HG03196 (cell line): Measurements from ENCODE around the gene ZNF154.
A peak's percentile ranks its signal among the peaks of the same experiment; 100 is the strongest.
"Not testable (repeated sequence)": the region's sequence is repeated elsewhere in the genome, so short reads cannot be mapped to it uniquely, and the experiment has no call there.

Experiments used
- ATAC-seq: cut with Tn5 transposase; IDR thresholded peaks from one replicate; pipeline ENCODE4 v1.9.1; 2021; ENCODE audit not compliant: unreplicated experiment

The ZNF154 gene

DNA sequence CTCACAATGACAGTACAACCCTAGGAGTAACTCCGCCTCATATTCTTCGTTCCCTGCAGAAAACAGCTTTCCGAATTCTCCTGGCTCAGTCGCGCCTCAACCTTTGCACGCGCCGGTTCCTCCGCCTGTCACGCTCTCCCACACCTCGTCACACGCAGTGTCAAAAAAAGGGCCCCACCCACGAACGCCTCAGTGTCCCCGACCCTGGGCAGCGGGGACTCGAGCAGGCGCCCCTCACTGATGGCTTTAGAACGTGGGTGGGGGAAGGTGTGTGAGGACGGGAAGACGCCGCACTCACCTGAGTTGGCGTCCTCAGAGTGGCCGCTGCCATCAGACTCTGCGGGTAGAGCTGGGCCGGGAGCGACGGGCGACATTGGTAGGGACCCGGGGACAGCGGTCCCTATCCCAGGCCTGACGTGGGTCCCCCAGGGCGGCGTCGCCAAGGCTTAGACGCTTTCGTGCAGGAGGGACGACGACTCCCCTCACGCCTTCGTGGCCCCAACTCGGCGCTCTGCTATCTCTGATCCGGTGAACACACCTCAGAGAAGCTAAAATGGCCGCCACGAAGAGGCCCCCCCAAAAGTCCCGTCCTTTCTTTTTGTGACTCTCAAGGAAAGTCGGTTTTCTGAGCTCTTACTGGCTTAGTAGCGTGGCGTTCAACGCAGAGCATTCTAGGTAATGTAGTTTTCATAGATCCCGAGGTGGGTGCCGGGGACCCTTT, at the start of gene ZNF154:
Gene ZNF154 (minus strand): TSS at position 564 of the 721 bp plus-strand sequence. CDS start 233 bp downstream, at position 331.
- ATAC-seq, result no peak

DNA sequence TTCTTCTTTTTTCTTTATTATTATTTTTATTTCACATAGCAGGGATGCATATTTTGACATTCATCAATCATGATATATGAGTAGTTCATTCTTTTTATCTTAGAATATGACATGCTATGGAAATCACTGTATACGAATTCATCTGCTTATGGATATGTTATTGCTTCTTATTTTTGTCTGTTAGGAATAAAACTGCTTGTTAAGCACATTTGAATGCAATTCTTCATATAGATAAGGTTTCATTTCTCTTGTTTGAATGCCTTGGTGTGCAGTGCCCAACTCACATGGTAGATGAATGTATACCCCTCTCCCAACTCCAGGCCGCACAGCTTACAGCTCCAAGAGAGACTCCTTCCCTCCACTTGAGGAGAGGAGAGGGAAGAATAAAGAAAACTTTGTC, 48.9 kb upstream of the ZNF154 start:
- no peak for ATAC-seq

DNA sequence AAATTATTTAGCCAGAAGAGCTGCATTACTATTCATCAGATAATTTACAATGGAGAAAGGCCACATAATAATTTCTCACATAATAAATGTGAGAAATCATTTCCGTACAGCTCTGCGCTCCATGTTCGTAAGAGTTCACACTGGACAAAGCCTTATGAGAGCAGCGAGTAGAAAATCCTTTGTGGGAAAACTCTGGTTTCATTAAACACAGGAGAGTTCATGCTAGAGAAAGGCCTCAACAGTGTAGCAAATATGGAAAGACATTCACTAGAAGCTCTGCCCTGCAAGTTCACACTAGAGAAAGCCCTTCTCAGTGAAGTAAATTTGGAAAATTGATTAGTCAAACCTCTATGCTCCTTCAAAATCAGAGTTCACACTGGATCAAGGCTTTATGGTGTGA, 46.0 kb upstream of the ZNF154 start:
- no peak for ATAC-seq

DNA sequence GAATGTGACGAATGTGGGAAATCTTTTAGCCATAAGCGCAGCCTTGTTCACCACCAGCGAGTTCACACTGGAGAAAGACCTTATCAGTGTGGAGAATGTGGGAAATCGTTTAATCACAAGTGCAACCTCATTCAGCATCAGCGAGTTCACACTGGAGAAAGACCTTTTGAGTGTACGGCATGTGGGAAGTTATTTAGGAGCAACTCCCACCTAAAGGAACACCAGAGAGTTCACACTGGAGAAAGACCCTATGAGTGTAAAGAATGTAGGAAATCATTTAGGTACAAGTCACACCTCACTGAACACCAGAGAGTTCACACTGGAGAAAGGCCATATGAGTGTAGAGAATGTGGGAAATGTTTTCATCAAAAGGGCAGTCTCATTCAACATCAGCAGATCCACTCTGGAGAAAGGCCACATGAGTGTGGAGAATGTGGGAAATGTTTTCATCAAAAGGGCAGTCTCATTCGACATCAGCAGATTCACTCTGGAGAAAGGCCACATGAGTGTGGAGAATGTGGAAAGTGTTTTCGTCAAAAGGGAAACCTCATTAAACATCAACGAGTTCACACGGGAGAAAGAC, 45.2 kb upstream of the ZNF154 start:
- no peak for ATAC-seq

DNA sequence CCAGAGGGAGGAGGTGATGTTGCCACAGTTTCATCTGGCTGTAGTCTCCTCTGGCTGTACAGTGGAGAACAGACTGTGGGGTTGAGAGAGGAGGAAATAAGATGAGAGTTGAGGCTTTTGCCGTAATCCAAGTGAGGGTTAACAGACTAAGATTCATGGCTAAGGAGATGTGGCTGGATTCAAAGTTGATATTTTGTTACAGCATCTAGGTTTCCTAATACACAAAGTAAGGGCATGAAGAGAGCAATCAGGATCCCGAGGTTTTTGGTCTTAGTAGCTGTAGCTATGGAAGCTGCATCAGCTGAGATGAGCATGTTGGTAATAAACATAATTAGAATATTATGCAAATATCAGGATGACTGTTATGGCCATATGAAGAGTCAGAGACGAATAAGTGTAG, 39.0 kb upstream of the ZNF154 start:
- ATAC-seq, result no peak

DNA sequence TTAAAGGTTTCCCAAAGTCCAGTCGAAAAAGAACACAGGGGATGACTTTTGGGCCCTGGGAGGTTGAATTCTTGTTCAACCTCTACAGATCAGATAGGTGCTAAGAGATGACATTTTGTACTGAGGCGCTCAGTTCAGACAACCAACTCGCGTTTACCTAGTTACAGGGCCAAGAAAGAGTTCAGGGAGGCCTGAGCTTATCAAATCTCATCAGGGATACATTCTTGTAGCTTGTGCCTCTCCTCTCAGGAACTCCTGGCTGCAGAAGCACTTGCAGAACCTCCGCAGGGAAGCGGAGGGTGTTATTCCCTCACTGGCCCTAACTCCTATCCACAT, 38.4 kb upstream of the ZNF154 start:
- no peak for ATAC-seq

DNA sequence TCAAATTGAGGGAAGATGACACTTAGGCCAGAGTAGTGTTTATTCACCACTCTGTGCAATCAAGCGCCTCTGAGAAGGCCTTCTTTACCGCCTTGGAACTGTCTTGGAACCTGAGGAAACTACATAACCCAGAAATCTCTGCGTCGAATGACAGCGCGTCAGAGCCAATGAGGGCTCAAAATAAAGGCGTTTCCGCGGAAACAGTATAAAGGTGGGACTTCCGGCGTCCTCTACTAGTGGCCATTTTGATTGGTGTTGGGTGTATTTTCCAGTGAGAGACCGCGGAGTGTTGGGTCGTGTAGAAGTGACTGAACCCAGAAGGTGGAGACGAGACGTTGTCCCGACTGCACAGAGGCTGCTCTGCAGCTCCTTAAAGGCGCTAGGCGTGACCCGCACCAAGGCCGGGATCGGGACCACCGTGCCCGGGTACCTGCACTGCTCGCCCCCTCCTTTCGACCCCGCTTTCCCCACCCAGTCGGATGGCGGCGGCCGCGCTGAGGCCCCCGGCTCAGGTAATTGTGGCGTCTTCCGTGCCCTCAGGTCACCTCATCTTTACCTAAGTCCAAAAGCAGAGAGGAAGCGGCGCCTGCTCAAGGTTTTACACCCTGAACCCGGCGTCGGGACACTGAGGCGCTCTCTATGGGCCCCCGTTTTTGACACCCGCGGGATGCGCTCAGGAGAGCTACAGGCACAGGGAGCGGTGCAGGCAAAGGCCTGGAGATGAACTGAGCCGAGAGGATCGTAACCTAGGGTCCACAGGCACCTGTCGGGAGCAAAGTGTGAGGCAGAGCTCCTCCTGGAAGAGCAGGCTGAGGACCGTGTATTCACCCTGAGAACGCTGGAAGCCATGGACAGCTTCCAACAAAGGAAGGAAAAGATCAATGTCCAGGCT, 37.8 kb upstream of the ZNF154 start, which contains the start of gene ZNF776:
Gene ZNF776 (plus strand): TSS at position 236 of the 892 bp plus-strand sequence. CDS start 244 bp downstream, at position 480.
- ATAC-seq, result peak; percentile 98

DNA sequence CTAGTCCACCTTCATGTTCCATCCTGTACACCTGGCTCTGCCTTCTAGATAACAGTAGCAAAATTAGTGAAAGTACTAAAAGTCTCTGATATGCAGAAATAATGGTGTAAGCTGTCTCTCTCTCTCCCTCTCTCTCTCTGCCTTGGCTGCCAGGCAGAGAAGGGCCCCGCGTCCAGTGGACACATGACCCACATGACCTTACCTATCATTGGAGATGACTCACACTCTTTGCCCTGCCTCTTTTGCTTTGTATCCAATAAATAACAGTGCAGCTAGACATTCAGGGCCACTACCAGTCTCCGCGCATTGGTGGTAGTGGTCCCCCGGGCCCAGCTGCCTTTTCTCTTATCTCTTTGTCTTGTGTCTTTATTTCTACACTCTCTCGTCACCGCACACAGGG, 29.8 kb upstream of the ZNF154 start:
- ATAC-seq, result not testable (repeated sequence)

DNA sequence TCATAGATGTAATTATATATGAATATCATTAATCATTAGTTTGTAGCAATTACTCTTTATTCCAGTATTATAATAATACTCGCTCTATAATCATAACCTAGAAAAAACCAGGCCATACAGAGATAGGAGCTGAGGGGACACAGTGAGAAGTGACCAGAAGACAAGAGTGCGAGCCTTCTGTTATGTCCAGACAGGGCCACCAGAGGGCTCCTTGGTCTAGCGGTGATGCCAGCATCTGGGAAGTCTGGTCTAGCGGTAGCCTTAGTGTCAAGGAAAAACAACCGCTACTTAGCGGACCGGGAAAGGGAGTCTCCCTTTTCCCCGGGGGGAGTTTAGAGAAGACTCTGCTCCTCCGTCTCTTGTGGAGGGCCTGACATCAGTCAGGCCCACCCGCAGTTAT, 29.3 kb upstream of the ZNF154 start:
- not testable (repeated sequence) for ATAC-seq

DNA sequence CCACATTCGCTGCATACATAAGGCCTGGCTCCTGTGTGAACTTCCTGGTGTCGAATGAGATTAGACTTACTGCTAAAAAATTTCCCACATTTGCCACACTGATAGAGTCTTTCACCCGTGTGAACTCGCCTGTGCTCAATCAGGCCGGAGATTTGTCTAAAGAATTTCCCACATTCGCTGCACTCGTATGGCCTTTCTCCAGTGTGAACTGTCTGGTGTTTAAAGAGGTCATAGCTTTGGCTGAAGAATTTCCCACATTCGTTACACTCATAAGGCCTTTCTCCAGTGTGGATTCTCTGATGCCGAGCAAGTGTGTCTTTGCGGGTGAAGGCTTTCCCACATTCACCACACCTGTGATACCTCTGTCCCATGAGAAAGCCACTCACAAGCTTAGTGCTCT, 11.9 kb upstream of the ZNF154 start:
- no peak for ATAC-seq

DNA sequence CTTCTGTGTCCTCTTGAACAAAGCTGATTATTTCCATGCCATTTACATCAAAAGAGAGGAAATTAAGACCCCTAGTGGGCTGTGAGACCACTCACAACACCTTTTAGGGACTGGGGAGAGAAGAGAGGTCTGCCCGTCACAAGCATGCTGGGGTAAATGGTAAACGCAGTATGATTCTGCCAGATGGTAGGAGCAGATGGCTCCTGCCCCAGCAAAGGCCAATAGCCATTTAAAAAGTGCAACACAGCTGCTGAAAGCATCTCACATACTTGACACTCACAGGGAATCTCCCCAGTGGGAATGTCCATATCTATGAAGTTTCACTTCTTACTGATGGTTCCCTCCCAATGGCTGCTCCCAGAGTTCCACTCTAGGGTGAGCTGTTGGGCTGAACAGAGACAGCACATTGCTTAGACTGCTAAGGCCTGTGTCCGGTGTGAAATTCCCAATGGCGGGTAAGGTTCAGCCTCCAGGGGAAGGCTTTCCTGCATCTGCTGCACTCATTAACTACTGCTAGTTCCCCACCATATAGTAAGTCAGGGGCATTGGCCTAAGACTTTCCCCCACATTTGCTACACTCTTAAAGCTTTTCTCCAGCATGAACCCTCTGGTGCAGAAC, 11.0 kb upstream of the ZNF154 start:
- no peak for ATAC-seq

DNA sequence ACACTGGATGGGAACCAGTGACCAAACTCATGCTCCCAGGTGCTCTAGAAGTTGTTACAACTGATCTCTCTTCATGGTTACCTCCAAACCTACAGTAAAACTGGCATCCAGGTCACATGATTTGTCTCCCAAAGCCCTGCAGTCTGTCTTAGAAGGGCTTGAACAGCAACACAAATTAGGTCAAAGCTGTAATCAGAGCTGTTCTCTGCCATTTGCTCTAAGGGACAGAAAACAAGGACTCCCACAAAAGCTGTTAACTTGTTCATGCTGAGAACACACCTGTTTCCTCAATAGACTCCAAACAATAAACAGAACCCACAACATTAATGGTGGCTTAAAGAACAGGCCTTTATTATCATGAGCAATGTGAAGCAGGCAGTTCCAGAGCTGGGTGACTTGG, 10.4 kb upstream of the ZNF154 start:
- ATAC-seq, result no peak

DNA sequence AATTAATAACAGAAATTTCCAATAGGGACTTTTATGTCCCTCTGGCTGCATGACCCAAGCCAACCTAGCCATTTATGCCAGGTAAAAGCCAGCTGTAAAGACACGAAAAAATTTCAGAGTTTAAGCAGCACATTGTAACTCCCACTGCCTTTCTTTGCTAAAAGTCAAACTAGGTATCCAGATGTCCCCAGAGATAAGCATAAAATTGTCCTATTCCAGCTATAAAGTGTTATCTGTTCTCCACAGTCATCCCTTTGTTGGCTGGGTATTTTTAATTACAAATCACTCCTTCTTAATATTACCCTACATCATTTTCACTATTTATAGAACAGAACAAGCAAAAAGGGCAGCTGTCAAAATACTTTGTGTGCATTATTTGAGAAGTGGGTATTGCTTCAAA, 3.2 kb upstream of the ZNF154 start:
- ATAC-seq, result no peak

DNA sequence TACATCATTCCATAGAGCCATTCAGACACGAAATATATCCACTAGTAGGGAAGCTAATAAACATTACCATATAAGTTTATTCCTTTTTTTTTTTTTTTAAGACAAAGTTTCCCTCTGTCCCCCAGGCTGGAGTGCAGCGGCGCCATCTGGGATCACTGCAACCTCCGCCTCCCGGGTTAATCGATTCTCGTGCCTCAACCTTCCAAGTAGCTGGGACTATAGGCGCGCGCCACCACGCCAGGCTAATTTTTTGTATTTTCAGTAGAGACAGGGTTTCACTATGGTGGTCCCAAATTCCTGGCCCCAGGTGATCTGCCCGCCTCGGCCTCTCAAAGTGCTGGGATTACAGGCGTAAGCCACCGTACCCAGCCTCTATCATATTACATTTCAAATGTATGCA, 612 bp upstream of the ZNF154 start:
- ATAC-seq, result no peak

DNA sequence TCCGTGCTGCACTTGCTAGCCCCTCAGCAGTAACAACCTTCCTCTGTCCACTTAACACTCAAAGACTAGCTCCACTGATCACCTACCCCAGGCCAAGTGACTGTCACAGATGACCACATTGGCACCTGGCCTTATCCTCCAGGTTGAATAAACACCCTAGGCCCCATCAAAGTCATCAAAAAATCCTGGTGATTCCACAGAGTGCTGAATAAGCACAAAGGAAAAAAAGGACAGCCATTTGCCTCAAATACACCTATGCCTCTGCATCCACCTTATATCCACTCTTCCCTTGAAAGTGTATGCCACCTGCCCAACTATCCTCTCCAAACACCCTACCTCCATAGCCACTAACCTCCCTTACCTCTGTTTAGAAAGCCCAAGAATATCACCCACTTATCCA, 2.7 kb downstream of the ZNF154 start:
- no peak for ATAC-seq

DNA sequence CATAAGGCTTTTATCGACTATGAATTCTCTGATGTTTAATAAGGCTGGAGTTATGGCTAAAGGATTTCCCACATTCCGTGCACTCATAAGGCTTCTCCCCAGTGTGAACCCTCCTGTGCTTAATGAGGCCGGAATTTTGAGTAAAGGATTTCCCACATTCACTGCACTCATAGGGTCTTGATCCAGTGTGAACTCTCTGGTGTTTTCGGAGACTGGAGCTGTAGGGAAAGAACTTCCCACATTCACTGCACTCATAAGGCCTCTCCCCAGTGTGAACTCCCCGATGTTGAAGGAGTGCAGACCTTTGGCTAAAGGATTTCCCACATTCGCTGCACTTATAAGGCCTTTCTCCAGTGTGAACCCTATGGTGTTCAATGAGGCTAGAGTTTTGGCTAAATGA, 7.4 kb downstream of the ZNF154 start:
- no peak for ATAC-seq

DNA sequence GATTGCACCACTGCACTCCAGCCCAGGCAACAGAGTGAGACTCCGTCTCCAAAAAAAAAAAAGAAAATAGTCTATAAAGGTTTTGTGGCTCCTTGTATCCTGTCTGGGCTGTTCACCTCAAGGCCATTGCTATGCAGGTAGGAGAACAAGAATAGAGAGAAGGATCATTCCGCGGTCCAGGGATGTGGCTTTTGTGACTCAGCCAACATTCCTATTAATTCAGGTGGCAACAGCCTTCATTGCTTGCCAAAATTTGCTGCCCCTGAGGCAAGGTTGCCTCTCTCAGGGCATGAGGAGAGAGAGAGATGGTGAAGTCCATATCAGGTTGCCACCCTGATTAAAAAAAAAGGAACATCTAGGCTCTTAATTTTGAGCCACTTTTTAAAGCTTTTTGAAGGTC, 19.3 kb downstream of the ZNF154 start:
- no peak for ATAC-seq

DNA sequence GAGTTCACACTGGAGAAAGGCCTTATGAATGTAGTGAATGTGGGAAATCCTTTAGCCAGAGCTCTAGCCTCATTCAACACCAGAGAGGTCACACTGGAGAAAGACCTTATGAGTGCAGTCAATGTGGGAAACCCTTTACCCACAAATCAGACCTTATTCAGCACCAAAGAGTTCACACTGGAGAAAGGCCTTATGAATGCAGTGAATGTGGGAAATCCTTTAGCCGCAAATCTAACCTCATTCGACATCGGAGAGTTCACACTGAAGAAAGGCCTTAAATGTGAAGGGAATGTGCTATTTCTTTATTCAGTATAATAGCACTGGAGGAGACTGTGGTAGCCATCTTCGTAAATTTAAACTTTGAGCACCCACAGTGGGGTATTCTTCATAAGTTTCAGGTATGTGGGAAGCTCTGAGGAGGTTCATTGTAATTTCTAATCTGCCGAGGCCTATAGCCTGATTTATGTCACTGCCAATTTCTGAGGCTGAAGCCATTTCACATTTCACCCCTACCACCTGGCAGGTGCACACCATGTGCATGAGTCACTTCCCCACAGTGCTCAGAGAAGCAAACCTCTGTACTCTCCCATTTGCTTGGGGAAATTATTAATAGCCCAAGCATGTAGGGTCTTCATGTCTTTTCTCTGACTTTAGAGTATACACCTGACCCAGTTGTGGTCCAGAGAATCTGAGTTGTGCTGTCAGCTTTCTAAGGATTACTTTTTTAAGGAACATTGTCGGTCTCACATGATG, 20.8 kb downstream of the ZNF154 start:
- no peak for ATAC-seq

DNA sequence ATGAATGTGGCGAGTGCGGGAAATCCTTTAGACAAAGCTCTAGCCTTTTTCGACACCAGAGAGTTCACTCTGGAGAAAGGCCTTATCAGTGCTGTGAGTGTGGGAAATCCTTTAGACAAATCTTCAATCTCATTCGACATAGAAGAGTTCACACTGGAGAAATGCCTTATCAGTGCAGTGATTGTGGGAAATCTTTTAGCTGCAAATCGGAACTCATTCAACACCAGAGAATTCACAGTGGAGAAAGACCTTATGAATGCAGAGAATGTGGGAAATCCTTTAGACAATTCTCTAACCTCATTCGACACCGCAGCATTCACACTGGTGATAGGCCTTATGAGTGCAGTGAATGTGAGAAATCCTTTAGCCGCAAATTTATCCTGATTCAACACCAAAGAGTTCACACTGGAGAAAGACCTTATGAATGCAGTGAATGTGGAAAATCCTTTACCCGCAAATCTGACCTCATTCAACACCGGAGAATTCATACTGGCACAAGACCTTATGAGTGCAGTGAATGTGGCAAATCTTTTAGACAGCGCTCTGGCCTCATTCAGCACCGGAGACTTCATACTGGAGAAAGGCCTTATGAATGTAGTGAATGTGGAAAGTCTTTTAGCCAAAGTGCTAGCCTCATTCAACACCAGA, 21.5 kb downstream of the ZNF154 start:
- no peak for ATAC-seq

DNA sequence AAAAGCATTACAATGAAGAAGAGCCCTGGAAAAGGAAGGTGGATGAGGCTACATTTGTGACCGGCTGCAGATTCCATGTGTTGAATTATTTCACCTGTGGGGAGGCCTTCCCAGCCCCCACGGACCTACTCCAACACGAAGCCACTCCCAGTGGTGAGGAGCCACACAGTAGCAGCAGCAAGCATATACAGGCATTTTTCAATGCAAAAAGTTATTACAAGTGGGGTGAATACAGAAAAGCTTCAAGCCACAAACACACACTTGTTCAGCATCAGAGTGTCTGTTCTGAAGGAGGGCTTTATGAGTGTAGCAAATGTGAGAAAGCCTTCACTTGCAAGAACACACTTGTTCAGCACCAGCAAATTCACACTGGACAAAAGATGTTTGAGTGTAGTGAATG, 22.3 kb downstream of the ZNF154 start:
- no peak for ATAC-seq
